ENCODE results near the gene MCC.

Gene MCC

GRCh38 chr5:113364466-113364865, 123.8 kb downstream of the MCC start:
- H3K4me3 ChIP-seq (ENCODE audit: low read depth, low read length), result no peak overlapping the region
- no peak for DNase-seq (ENCODE audit: low read depth)
- TF ChIP-seq CTCF (IDR thresholded peaks at IDR 0.05; ENCODE audit: low read depth, low read length, missing control alignments), result no peak

DNA sequence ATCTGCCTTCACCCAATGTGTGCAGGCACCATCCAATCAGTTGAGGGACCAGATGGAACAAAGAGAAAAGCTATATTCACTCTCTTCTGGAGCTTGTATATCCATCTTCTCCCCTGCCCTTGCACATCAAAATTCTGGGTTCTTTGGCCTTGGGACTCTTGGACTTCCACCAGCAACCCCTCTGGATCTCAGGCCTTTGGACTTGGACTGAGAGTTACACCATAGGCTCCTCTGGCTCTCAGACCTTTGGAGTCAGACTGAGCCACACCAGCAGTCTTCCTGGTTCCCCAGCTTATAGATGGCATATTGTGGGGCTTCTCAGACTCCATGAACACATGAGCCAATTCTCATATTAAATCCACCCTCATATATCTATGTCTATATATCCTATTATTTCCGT, 126.6 kb downstream of the MCC start:
- no peak for TF ChIP-seq CTCF (IDR thresholded peaks at IDR 0.05; ENCODE audit: low read depth, low read length, missing control alignments)
- no peak overlapping the region for H3K4me3 ChIP-seq (ENCODE audit: low read depth, low read length)
- DNase-seq (ENCODE audit: low read depth), result no peak

- H3K4me3 ChIP-seq (ENCODE audit: low read depth, low read length), result no peak overlapping the region
- DNase-seq (ENCODE audit: low read depth), result no peak
- TF ChIP-seq CTCF (IDR thresholded peaks at IDR 0.05; ENCODE audit: low read depth, low read length, missing control alignments), result no peak
Measured at GRCh38 chr5:113359419-113359818, 128.8 kb downstream of the MCC start.

- no peak overlapping the region for H3K4me3 ChIP-seq (ENCODE audit: low read depth, low read length)
- TF ChIP-seq CTCF (IDR thresholded peaks at IDR 0.05; ENCODE audit: low read depth, low read length, missing control alignments), result no peak
Measured at GRCh38 chr5:113358696-113359095, 129.6 kb downstream of the MCC start.

GRCh38 chr5:113357696-113358476, 130.4 kb downstream of the MCC start:
- H3K4me3 ChIP-seq (ENCODE audit: low read depth, low read length), result no peak overlapping the region
- no peak for DNase-seq (ENCODE audit: low read depth)
- TF ChIP-seq CTCF (IDR thresholded peaks at IDR 0.05; ENCODE audit: low read depth, low read length, missing control alignments), result no peak

More at GRCh38 chr5:113358696-113359095, 129.6 kb downstream of the MCC start:
- DNase-seq (ENCODE audit: low read depth), result no peak

- H3K4me3 ChIP-seq (ENCODE audit: low read depth, low read length), result no peak overlapping the region
- DNase-seq (ENCODE audit: low read depth), result no peak
- TF ChIP-seq CTCF (IDR thresholded peaks at IDR 0.05; ENCODE audit: low read depth, low read length, missing control alignments), result no peak
Measured at GRCh38 chr5:113356487-113356886, 131.8 kb downstream of the MCC start.

DNA sequence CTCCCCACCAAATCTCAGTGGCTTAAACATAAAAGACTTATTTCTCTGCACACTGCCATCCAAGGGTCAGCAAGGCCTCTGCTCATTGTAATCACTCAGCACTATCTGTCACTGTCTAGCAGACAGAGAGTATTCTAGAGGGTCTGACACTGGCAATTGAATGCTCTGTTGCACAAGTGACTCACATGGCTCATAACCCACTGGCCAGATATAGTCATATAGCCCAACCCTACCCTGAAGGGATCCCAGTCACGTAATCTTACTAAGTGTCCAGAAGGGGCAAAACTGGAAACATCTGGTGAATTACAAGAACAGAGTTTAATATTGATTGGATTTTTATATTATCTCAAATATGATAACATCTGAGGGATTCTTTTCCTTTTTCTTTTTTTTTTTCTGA, 134.2 kb downstream of the MCC start:
- TF ChIP-seq CTCF (IDR thresholded peaks at IDR 0.05; ENCODE audit: low read depth, low read length, missing control alignments), result no peak
- no peak overlapping the region for H3K4me3 ChIP-seq (ENCODE audit: low read depth, low read length)
- DNase-seq (ENCODE audit: low read depth), result no peak
